HG03558 (cell line): ENCODE measurements around the gene GHR.

ENCODE experiments used
- ATAC-seq: cut with Tn5 transposase; IDR thresholded peaks from one replicate; pipeline ENCODE4 v1.9.1; 2021; ENCODE audit warnings: moderate number of reproducible peaks; ENCODE audit not compliant: unreplicated experiment; ENCODE audit errors: extremely low read depth

The GHR gene

GRCh38 chr5:42595597-42595996 lies 172.4 kb downstream of the GHR start:
- no peak for ATAC-seq

- ATAC-seq: no peak
These were observed 173.6 kb downstream of the GHR start for GRCh38 chr5:42596817-42597216.

- ATAC-seq: no peak
These were observed 174.2 kb downstream of the GHR start for GRCh38 chr5:42597318-42597937.

GRCh38 chr5:42598311-42598710 lies 175.1 kb downstream of the GHR start:
- ATAC-seq: no peak

DNA sequence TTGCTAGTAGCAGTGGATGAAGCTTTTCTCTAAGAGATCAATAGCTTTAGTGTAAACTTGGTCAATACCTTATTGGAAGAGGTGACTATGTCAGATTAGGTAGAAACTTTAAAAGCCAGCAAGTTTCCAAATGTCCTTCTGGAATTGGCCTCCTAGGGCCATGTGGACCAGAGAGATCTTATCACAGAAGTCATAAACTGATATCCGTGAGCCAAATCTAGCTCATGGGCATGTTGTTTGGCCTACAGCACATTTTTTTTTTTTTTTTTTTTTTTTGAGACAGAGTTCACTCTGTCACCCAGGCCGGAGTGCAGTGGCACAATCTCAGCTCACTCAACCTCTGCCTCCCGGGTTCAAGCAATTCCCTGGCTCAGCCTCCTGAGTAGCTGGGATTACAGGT lies 175.9 kb downstream of the GHR start:
- ATAC-seq: no peak

DNA sequence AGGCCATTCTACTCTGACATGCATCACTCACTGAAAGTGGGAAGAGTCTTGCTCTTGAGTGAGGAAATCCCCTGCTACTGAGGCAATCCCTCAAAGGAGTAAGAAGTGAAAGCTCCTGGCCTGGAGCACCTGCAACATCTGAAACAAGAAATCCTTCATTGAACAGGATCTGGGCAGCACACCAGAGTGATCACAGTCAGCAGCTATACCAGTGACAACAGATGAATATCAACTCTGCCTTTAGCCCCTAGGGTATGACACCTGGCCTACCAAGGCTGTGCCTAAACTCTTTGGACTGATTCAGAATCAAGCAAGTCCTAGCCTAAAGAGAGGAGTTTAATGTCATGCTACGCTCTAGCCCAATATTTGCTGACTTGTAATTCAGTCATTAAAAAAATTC lies 177.2 kb downstream of the GHR start:
- no peak for ATAC-seq

- ATAC-seq: no peak
These were observed 181.0 kb downstream of the GHR start for GRCh38 chr5:42604171-42604711.

DNA sequence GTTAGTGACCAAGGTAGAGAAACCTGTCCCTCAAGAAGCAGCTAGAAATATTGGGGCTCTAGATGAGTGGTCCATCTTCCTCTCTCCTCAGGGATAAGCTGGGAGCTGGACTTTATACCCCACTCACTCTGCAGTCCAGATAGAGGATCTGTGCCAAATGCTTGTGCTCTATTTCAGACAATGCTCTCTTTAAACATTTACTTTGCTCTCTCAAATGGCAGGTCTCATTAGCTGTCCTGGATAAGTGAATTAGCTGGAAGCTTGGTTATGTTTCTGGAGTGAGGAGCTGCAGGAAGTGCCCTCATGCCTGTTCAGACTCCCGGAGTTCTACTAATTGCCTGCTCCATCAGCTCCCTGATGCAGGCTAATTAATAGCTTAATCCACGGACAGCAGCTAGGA lies 182.3 kb downstream of the GHR start:
- no peak for ATAC-seq

GRCh38 chr5:42606464-42606869 lies 183.2 kb downstream of the GHR start:
- no peak for ATAC-seq

- ATAC-seq: no peak
These were observed 188.2 kb downstream of the GHR start for GRCh38 chr5:42611437-42611836.

DNA sequence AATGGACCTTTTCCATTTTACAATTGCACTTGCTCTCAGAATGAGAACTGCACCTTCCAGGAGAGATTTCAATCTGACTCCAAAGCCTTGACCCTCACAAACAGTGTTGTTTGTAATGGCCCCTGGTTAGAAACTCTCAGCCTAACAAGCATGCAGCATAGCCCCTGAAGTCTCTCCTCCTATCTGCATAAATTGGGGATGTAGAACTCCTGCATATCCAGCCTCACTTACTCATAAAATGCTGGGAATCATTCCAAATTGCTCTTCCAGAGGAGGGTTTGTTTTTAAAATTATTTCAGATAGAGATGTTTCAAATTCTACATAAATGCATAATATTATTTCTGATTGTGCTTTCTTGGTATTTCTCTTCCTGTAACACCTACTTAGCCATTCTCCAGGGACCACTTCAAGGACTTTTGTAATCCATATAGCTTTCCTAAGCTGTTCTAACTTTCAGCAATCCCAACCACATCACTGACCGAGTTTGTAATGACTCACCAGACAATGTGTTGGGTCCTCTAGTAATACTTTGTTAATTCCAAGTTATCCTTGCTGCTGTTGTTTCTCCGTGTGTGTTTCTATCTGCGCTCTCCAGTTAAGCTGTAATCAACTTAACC lies 189.6 kb downstream of the GHR start:
- ATAC-seq: no peak

GRCh38 chr5:42614509-42614908 lies 191.3 kb downstream of the GHR start:
- no peak for ATAC-seq

- ATAC-seq: no peak
These were observed 197.5 kb downstream of the GHR start for GRCh38 chr5:42620579-42621216.

GRCh38 chr5:42621242-42621641 lies 198.0 kb downstream of the GHR start:
- no peak for ATAC-seq

DNA sequence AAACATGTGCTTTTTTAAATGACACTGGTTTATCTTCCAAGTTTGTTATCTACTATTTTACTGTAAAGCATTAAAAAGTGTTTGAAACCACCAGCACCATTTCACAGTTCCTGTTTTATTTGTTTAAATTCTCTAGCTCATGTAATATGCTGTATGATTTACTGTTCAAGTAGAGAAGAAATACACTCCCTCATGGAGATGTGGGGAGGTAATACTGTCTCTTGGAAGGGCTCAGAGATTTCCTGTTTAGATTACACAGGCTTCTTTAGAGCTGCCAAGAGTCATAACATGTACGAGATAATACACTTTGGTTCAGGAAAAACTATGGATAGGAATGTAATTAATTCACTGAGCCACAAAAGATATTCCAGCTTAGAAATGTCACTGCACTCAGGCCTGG lies 198.4 kb downstream of the GHR start:
- ATAC-seq: no peak

GRCh38 chr5:42624912-42625311 lies 201.7 kb downstream of the GHR start:
- ATAC-seq: no peak

GRCh38 chr5:42626462-42626861 lies 203.2 kb downstream of the GHR start:
- no peak for ATAC-seq

DNA sequence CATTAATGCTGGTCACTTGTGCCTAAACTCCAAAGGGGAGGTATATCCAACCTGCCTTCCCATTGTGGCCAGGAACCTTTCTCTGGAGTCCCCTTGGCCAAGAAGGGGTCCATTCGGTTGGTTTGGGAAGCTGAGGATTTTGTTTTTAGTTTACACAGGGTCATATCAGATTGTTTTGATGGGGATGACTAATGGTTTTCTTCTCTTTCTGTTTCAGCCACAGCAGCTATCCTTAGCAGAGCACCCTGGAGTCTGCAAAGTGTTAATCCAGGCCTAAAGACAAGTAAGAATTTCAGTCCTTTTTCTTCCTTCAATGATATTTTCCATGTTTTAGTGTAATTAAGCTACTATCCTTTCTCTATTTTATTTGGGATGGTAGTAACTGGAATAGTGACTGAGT lies 205.6 kb downstream of the GHR start:
- ATAC-seq: no peak

GRCh38 chr5:42629284-42629683 lies 206.0 kb downstream of the GHR start:
- ATAC-seq: no peak

- no peak for ATAC-seq
These were observed 208.0 kb downstream of the GHR start for GRCh38 chr5:42631241-42631640.

DNA sequence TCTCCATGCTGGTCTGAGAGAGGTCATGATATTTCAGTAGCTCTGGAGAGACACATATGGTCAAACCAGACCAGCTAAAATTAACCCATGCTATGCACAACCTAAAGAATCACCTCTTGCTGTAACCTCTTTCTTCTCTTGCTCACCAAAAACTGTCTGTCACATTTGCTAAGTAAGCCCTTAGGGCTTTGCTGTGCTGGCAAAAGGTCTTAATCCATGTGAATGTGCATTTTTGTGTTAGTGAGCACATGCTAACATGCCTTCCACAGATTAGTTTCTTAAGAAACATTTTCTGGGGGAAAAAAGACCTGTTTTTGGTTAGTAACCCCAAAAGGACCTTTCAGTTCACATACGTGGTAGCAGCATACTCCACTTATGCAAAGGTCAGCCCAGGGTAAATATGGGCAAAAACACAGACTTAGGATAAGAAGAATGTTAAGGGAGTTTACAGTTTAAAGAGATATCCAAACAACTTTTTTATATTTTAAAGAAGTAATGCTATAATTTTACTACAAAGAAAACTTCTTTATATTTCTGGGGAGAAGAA lies 209.2 kb downstream of the GHR start:
- no peak for ATAC-seq
